ENCODE data around the gene ASIC1.

The ASIC1 gene

GRCh38 chr12:50110762-50111351, 53.5 kb downstream of the ASIC1 start:
- Histone ChIP-seq H3K9me2 (replicated peaks; ENCODE audit: low read depth, low read length) (no peaks in the 10 kb centered on the region), H3K9ac (ENCODE audit: low read depth, low read length, poor library complexity, severe bottlenecking) (no peak overlapping the region), H3K4me1 (ENCODE audit: insufficient read depth, low read length, poor library complexity, severe bottlenecking) (peaks cover 18% of the 10 kb centered on the region), H3K4me3 (ENCODE audit: low read length, poor library complexity, severe bottlenecking) (no peak overlapping the region), H3F3A (ENCODE audit: low read depth) (no peaks in the 10 kb centered on the region), H3K79me2 (ENCODE audit: insufficient read depth, low read length) (peaks cover 35% of the 10 kb centered on the region), H3K27me3 (ENCODE audit: insufficient read depth, low read length, poor library complexity, severe bottlenecking) (no peaks in the 10 kb centered on the region), H3K36me3 (ENCODE audit: insufficient read depth, low read length) (no peaks in the 10 kb centered on the region), H3K9me3 (ENCODE audit: insufficient read depth, low read depth, low read length) (no peaks in the 10 kb centered on the region), H4K20me1 (ENCODE audit: insufficient read depth, low read length, poor library complexity, severe bottlenecking) (peaks cover 8% of the 10 kb centered on the region), H3K4me2 (ENCODE audit: low read depth, low read length, poor library complexity, severe bottlenecking) (peak overlapping the region; percentile 16), H2AFZ (ENCODE audit: low read length) (peak overlapping the region; percentile 79; the same call in 1 of the 2 replicates)
- no peak for TF ChIP-seq EZH2phosphoT487 (IDR thresholded peaks at IDR 0.05; ENCODE audit: borderline replicate concordance)
- TF ChIP-seq CTCF (conservative IDR thresholded peaks at IDR 0.05; ENCODE audit: low read length) = no peak

- Histone ChIP-seq H2AFZ (ENCODE audit: low read length) (peak overlapping the region; percentile 79; the same call in 1 of the 2 replicates), H3K36me3 (ENCODE audit: insufficient read depth, low read length) (no peaks in the 10 kb centered on the region), H3K9me3 (ENCODE audit: insufficient read depth, low read depth, low read length) (no peaks in the 10 kb centered on the region), H3K9me2 (replicated peaks; ENCODE audit: low read depth, low read length) (no peaks in the 10 kb centered on the region), H3K79me2 (ENCODE audit: insufficient read depth, low read length) (peaks cover 40% of the 10 kb centered on the region), H3K27me3 (ENCODE audit: insufficient read depth, low read length, poor library complexity, severe bottlenecking) (no peaks in the 10 kb centered on the region), H3K4me2 (ENCODE audit: low read depth, low read length, poor library complexity, severe bottlenecking) (peak overlapping the region; percentile 16), H3K4me3 (ENCODE audit: low read length, poor library complexity, severe bottlenecking) (peak overlapping the region; percentile 33), H3K9ac (ENCODE audit: low read depth, low read length, poor library complexity, severe bottlenecking) (no peak overlapping the region), H3F3A (ENCODE audit: low read depth) (no peaks in the 10 kb centered on the region), H3K4me1 (ENCODE audit: insufficient read depth, low read length, poor library complexity, severe bottlenecking) (peaks cover 23% of the 10 kb centered on the region), H4K20me1 (ENCODE audit: insufficient read depth, low read length, poor library complexity, severe bottlenecking) (peaks cover 9% of the 10 kb centered on the region)
- TF ChIP-seq EZH2phosphoT487 (IDR thresholded peaks at IDR 0.05; ENCODE audit: borderline replicate concordance) = no peak
- TF ChIP-seq CTCF (conservative IDR thresholded peaks at IDR 0.05; ENCODE audit: low read length) = no peak
Measured at GRCh38 chr12:50111395-50111692, 53.9 kb downstream of the ASIC1 start.

- no peaks in the 10 kb centered on the region for H3K9me3 ChIP-seq (ENCODE audit: insufficient read depth, low read depth, low read length)
- H3K4me3 ChIP-seq (ENCODE audit: low read length, poor library complexity, severe bottlenecking) = peak within 1 kb of the TSS; percentile 89
- TF ChIP-seq CTCF (conservative IDR thresholded peaks at IDR 0.05; ENCODE audit: low read length) (peak; percentile 84), EZH2phosphoT487 (IDR thresholded peaks at IDR 0.05; ENCODE audit: borderline replicate concordance) (no peak)
- H4K20me1 ChIP-seq (ENCODE audit: insufficient read depth, low read length, poor library complexity, severe bottlenecking) = peaks cover 14% of the 10 kb centered on the region
- no peaks in the 10 kb centered on the region for H3K27me3 ChIP-seq (ENCODE audit: insufficient read depth, low read length, poor library complexity, severe bottlenecking)
- H2AFZ ChIP-seq (ENCODE audit: low read length) = peak within 1 kb of the TSS; percentile 79
- no peaks in the 10 kb centered on the region for H3K36me3 ChIP-seq (ENCODE audit: insufficient read depth, low read length)
- no peaks in the 10 kb centered on the region for H3F3A ChIP-seq (ENCODE audit: low read depth)
- no peaks in the 10 kb centered on the region for H3K9me2 ChIP-seq (replicated peaks; ENCODE audit: low read depth, low read length)
- H3K9ac ChIP-seq (ENCODE audit: low read depth, low read length, poor library complexity, severe bottlenecking) = peak within 1 kb of the TSS; percentile 79
- peak within 1 kb of the TSS; percentile 78 for H3K4me2 ChIP-seq (ENCODE audit: low read depth, low read length, poor library complexity, severe bottlenecking)
- peaks cover 46% of the 10 kb centered on the region for H3K79me2 ChIP-seq (ENCODE audit: insufficient read depth, low read length)
- H3K4me1 ChIP-seq (ENCODE audit: insufficient read depth, low read length, poor library complexity, severe bottlenecking) = peaks cover 28% of the 10 kb centered on the region
Measured at GRCh38 chr12:50111693-50112455, 54.5 kb downstream of the ASIC1 start, which contains the start of gene COX14. Gene COX14 (plus strand): TSS chr12:50112236. CDS start chr12:50120044, 7,808 bp downstream.
